PC-3 (cell line): ENCODE data around the gene LCAT. TPM values are rescaled to one million over a fixed set of nuclear protein-coding genes. Genes with fewer than 3 reads are reported as not detected.

Experiments used
- ATAC-seq: fragments of 200-7000 bp; cut with Tn5 transposase; 2 replicates; pipeline ENCODE4 v1.9.1; 2020; ENCODE audit warnings: mild to moderate bottlenecking, moderate library complexity
- BruUV-seq: library from RNA; stranded (reverse); fragments of 400-500 nt; replicated peaks from 2 replicates; lab custom pipeline; 2021; lab: Mats Ljungman, UMichigan
- CTCF ChIA-PET: fragments of 300-600 bp; sonication (Branson Sonifier 250); formaldehyde crosslinking; loops from one replicate; lab custom pipeline; 2022; ENCODE audit warnings: antibody characterized with exemption; lab: Charles Lee
- POLR2A ChIA-PET: fragments of 300-600 bp; sonication (Branson Sonifier 250); formaldehyde crosslinking; loops from one replicate; lab custom pipeline; 2022; ENCODE audit warnings: antibody characterized with exemption; ENCODE audit not compliant: unreplicated experiment; lab: Charles Lee
- DNase-seq: peaks from one replicate; pipeline ENCODE4 v3.0.0-alpha.2; 2015
- H2AFZ ChIP-seq: fragments of 300-600 bp; sonication (generic); 2 replicates; pipeline ENCODE4 v1.6.0; 2016; ENCODE audit warnings: antibody characterized with exemption, low read length
- H3F3A ChIP-seq: fragments of 300-600 bp; sonication (generic); one replicate; pipeline ENCODE4 v1.6.0; 2017; ENCODE audit warnings: antibody characterized with exemption, low read length, control low read depth, mild to moderate bottlenecking; ENCODE audit not compliant: unreplicated experiment
- H3K27ac ChIP-seq: fragments of 300-600 bp; sonication (generic); 2 replicates; pipeline ENCODE4 v1.5.1; 2016; ENCODE audit warnings: mild to moderate bottlenecking, low read length
- H3K27me3 ChIP-seq: fragments of 300-600 bp; sonication (generic); 2 replicates; pipeline ENCODE4 v1.6.1; 2016; ENCODE audit warnings: low read length, mixed read lengths
- H3K36me3 ChIP-seq: fragments of 300-600 bp; sonication (generic); 2 replicates; pipeline ENCODE4 v1.6.1; 2016; ENCODE audit warnings: low read depth, mixed run types, low read length, mixed read lengths
- H3K4me1 ChIP-seq: fragments of 300-600 bp; sonication (generic); 2 replicates; pipeline ENCODE4 v1.5.1; 2016; ENCODE audit warnings: low read length; ENCODE audit not compliant: insufficient read depth
- H3K4me2 ChIP-seq: fragments of 300-600 bp; sonication (generic); 2 replicates; pipeline ENCODE4 v1.6.0; 2016; ENCODE audit warnings: low read length
- H3K4me3 ChIP-seq: fragments of 300-600 bp; sonication (generic); 2 replicates; pipeline ENCODE4 v1.5.1; 2016; ENCODE audit warnings: mild to moderate bottlenecking, low read length, mixed read lengths
- H3K79me2 ChIP-seq: fragments of 300-600 bp; sonication (generic); 2 replicates; pipeline ENCODE4 v1.6.1; 2017; ENCODE audit warnings: low read length, mixed read lengths
- H3K9ac ChIP-seq: fragments of 300-600 bp; sonication (generic); 2 replicates; pipeline ENCODE4 v1.6.0; 2016; ENCODE audit warnings: mild to moderate bottlenecking, low read length
- H3K9me2 ChIP-seq: fragments of 300-600 bp; sonication (generic); replicated peaks from 2 replicates; pipeline ENCODE4 v1.6.1; 2016; ENCODE audit warnings: mixed run types, low read length, mixed read lengths
- H3K9me3 ChIP-seq: fragments of 300-600 bp; sonication (generic); 2 replicates; pipeline ENCODE4 v1.6.1; 2016; ENCODE audit warnings: low read length, mixed read lengths
- H4K20me1 ChIP-seq: fragments of 300-600 bp; sonication (generic); 2 replicates; pipeline ENCODE4 v1.6.1; 2016; ENCODE audit warnings: low read length, mixed read lengths
- EZH2 ChIP-seq: fragments of 300-600 bp; sonication (generic); IDR thresholded peaks from one replicate; pipeline ENCODE4 v1.6.1; 2017; ENCODE audit warnings: antibody characterized with exemption, mild to moderate bottlenecking, low read length; ENCODE audit not compliant: unreplicated experiment
- EZH2phosphoT487 ChIP-seq: fragments of 300-600 bp; sonication (generic); IDR thresholded peaks from 2 replicates; pipeline ENCODE4 v1.6.1; 2018; ENCODE audit warnings: mild to moderate bottlenecking, antibody characterized with exemption, low read length, borderline replicate concordance
- intact Hi-C: fragments of 100-400 bp; cut with micrococcal nuclease; formaldehyde crosslinking; loops from 2 replicates; pipeline ENCODE4 v1.9.0; 2023
- total RNA-seq: library from RNA; depleted of rRNA; stranded (reverse); fragments of >200 nt; gene quantifications from 2 replicates; pipeline ENCODE4 v1.2.3, GENCODE V29; 2014; rRNA removed
- TF ChIP-seq, protein P1 (sequence below): fragments of 300-600 bp; sonication (generic); conservative IDR thresholded peaks from 2 replicates; pipeline ENCODE4 v1.5.1; 2017; ENCODE audit warnings: antibody characterized with exemption, low read depth, mild to moderate bottlenecking, low read length

The LCAT gene
- total RNA-seq, 1 experiment from 2014 or later, result 3.2 TPM

DNA sequence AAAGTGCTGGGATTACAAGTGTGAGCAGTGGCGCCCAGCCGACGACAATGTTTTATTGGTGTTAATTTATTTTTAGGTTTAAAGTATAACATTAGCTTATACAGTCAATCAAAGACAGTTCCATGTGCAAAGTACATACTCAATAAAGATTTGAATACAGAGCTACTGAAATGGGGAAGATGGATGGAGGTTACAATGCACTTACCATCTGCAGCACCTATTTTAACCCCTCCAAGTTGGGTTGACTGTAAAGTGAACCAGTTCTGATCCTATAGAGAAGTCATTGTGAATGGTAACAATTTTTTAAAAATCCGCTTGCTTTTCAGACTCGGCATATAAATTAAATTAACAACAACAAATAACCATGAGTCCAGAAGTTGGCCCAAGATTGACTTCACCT, 51.5 kb downstream of the LCAT start:
- CTCF ChIA-PET, result no interaction called here
- Histone ChIP-seq H3F3A (no peaks in the 10 kb centered on the region), H4K20me1 (no peaks in the 10 kb centered on the region), H3K79me2 (peaks cover 41% of the 10 kb centered on the region), H2AFZ (peak overlapping the region; percentile 74), H3K27me3 (no peaks in the 10 kb centered on the region), H3K4me2 (peak overlapping the region; percentile 85), H3K4me1 (peaks cover 13% of the 10 kb centered on the region), H3K27ac (no peak overlapping the region), H3K4me3 (peak overlapping the region; percentile 68), H3K9me3 (no peaks in the 10 kb centered on the region), H3K9ac (peak overlapping the region; percentile 49), H3K9me2 (no peaks in the 10 kb centered on the region), H3K36me3 (no peaks in the 10 kb centered on the region)
- TSS peak; percentile 95 for BruUV-seq
- POLR2A ChIA-PET, result interaction anchor here (0.5 to 0.6 kb wide), 2 partner anchors 44 to 80 kb away, joined by 4 to 11 read pairs; no protein-coding TSS in a partner anchor
- DNase-seq, result no peak
- no peak for TF ChIP-seq EZH2
- TF ChIP-seq EZH2phosphoT487, result no peak
- TF ChIP-seq, protein P1, sequence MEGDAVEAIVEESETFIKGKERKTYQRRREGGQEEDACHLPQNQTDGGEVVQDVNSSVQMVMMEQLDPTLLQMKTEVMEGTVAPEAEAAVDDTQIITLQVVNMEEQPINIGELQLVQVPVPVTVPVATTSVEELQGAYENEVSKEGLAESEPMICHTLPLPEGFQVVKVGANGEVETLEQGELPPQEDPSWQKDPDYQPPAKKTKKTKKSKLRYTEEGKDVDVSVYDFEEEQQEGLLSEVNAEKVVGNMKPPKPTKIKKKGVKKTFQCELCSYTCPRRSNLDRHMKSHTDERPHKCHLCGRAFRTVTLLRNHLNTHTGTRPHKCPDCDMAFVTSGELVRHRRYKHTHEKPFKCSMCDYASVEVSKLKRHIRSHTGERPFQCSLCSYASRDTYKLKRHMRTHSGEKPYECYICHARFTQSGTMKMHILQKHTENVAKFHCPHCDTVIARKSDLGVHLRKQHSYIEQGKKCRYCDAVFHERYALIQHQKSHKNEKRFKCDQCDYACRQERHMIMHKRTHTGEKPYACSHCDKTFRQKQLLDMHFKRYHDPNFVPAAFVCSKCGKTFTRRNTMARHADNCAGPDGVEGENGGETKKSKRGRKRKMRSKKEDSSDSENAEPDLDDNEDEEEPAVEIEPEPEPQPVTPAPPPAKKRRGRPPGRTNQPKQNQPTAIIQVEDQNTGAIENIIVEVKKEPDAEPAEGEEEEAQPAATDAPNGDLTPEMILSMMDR, result no peak
- no peak for ATAC-seq
- intact Hi-C loops, result no loop called here

Other genes with a start within 250 kb of the LCAT start
- 21.8 and 22.2 TPM in 2 replicates for gene GFOD2, start 224.8 kb downstream of the LCAT start, total RNA-seq
- 5.5 and 7.7 TPM in 2 replicates for gene RANBP10, start 137.6 kb downstream of the LCAT start, total RNA-seq
- 0.44 and 0.86 TPM in 2 replicates for gene TSNAXIP1, start 137.2 kb downstream of the LCAT start, total RNA-seq
- gene THAP11, start 101.8 kb downstream of the LCAT start, total RNA-seq, result 39.1 and 39.8 TPM in 2 replicates
- gene NUTF2, start 97.2 kb downstream of the LCAT start, total RNA-seq, result 98.5 and 167 TPM in 2 replicates
- gene CENPT, start 96.4 kb downstream of the LCAT start, total RNA-seq, result 31.8 and 35.1 TPM in 2 replicates
- 58.9 and 94.7 TPM in 2 replicates for gene EDC4, start 71.1 kb downstream of the LCAT start, total RNA-seq
- gene NRN1L, start 59.2 kb downstream of the LCAT start, total RNA-seq, result not detected in 2 replicates
- 6.6 and 8.3 TPM in 2 replicates for gene PSKH1, start 50.9 kb downstream of the LCAT start, total RNA-seq
- gene CTRL, start 12.3 kb downstream of the LCAT start, total RNA-seq, result 0.98 and 1.6 TPM in 2 replicates
- 51.3 and 52.0 TPM in 2 replicates for gene PSMB10, start 7.3 kb downstream of the LCAT start, total RNA-seq
- 29.3 and 33.2 TPM in 2 replicates for gene SLC12A4, start 24.5 kb upstream of the LCAT start, total RNA-seq
- gene DPEP3, start 36.4 kb upstream of the LCAT start, total RNA-seq, result not detected in 2 replicates
- gene DPEP2, start 55.4 kb upstream of the LCAT start, total RNA-seq, result not detected in 2 replicates
- not detected in 2 replicates for gene DPEP2NB, start 71.8 kb upstream of the LCAT start, total RNA-seq
- gene DDX28, start 79.1 kb upstream of the LCAT start, total RNA-seq, result 13.4 and 16.6 TPM in 2 replicates
- gene DUS2, start 79.2 kb upstream of the LCAT start, total RNA-seq, result 19.9 and 21.4 TPM in 2 replicates
- gene NFATC3, start 141.2 kb upstream of the LCAT start, total RNA-seq, result 12.1 and 14.5 TPM in 2 replicates